ENCODE results near the gene RBBP8NL. TPM values are rescaled to one million over a fixed set of nuclear protein-coding genes. Genes with fewer than 3 reads are reported as not detected.

The RBBP8NL gene
- total and polyA plus RNA-seq, 9 of the 15 experiments (the other 6 are each of a cell fraction or from before 2014, with no cell fraction given) = not detected

GRCh38 chr20:62388839-62389600 is 38.3 kb downstream of the RBBP8NL start (continued):
- no peak for TF ChIP-seq ELK3 (CRISPR knock-in tag; IDR thresholded peaks at IDR 0.05)
- TF ChIP-seq CHD2 (IDR thresholded peaks at IDR 0.05; ENCODE audit: low read depth, low read length) = no peak
- TF ChIP-seq HDAC2 (IDR thresholded peaks at IDR 0.05) = no peak
- TF ChIP-seq BHLHE40 (IDR thresholded peaks at IDR 0.05; ENCODE audit: low read length) = no peak
- no peak for TF ChIP-seq MTA3 (IDR thresholded peaks at IDR 0.05; ENCODE audit: borderline replicate concordance)
- TF ChIP-seq THRAP3 (IDR thresholded peaks at IDR 0.05; ENCODE audit: borderline replicate concordance) = no peak
- TF ChIP-seq MCM3 (IDR thresholded peaks at IDR 0.05) = no peak
- TF ChIP-seq, protein P1, sequence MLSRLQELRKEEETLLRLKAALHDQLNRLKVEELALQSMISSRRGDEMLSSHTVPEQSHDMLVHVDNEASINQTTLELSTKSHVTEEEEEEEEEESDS (CRISPR knock-in tag; IDR thresholded peaks at IDR 0.05) = no peak
- peak; percentile 35 for TF ChIP-seq POLR2B (IDR thresholded peaks at IDR 0.05; ENCODE audit: low read depth, partially characterized antibody)
- no peak for TF ChIP-seq SIN3A (IDR thresholded peaks at IDR 0.05; ENCODE audit: borderline replicate concordance in 2 of 2, control insufficient read depth in 1 of 2, low read depth in 2 of 2, low read length in 2 of 2)
- TF ChIP-seq ZNF263 (CRISPR knock-in tag; IDR thresholded peaks at IDR 0.05; ENCODE audit: borderline replicate concordance) = no peak
- TF ChIP-seq PATZ1 (CRISPR knock-in tag; IDR thresholded peaks at IDR 0.05; ENCODE audit: borderline replicate concordance) = no peak
- TF ChIP-seq, protein P2, sequence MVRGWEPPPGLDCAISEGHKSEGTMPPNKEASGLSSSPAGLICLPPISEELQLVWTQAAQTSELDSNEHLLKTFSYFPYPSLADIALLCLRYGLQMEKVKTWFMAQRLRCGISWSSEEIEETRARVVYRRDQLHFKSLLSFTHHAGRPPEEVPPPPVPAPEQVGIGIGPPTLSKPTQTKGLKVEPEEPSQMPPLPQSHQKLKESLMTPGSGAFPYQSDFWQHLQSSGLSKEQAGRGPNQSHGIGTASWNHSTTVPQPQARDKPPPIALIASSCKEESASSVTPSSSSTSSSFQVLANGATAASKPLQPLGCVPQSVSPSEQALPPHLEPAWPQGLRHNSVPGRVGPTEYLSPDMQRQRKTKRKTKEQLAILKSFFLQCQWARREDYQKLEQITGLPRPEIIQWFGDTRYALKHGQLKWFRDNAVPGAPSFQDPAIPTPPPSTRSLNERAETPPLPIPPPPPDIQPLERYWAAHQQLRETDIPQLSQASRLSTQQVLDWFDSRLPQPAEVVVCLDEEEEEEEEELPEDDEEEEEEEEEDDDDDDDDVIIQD (CRISPR knock-in tag; IDR thresholded peaks at IDR 0.05) = no peak
- TF ChIP-seq POLR2AphosphoS5 (IDR thresholded peaks at IDR 0.05; ENCODE audit: control insufficient read depth, insufficient read depth, low read depth, low read length) = 0 out of 2 replicates have a peak, but pooled peaks have one; percentile 37
- TF ChIP-seq, protein P3, sequence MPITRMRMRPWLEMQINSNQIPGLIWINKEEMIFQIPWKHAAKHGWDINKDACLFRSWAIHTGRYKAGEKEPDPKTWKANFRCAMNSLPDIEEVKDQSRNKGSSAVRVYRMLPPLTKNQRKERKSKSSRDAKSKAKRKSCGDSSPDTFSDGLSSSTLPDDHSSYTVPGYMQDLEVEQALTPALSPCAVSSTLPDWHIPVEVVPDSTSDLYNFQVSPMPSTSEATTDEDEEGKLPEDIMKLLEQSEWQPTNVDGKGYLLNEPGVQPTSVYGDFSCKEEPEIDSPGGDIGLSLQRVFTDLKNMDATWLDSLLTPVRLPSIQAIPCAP (CRISPR knock-in tag; IDR thresholded peaks at IDR 0.05; ENCODE audit: borderline replicate concordance) = no peak
- no peak for TF ChIP-seq ZNF277 (CRISPR knock-in tag; IDR thresholded peaks at IDR 0.05; ENCODE audit: borderline replicate concordance)
- TF ChIP-seq, protein P4, sequence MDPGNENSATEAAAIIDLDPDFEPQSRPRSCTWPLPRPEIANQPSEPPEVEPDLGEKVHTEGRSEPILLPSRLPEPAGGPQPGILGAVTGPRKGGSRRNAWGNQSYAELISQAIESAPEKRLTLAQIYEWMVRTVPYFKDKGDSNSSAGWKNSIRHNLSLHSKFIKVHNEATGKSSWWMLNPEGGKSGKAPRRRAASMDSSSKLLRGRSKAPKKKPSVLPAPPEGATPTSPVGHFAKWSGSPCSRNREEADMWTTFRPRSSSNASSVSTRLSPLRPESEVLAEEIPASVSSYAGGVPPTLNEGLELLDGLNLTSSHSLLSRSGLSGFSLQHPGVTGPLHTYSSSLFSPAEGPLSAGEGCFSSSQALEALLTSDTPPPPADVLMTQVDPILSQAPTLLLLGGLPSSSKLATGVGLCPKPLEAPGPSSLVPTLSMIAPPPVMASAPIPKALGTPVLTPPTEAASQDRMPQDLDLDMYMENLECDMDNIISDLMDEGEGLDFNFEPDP (CRISPR knock-in tag; IDR thresholded peaks at IDR 0.05) = no peak
- TF ChIP-seq GATAD2B (IDR thresholded peaks at IDR 0.05; ENCODE audit: borderline replicate concordance) = no peak

All from K562 (cell line).